Neural cell (in vitro differentiated cells): ENCODE measurements around the gene CMYA5.

ENCODE experiments used
- CTCF ChIP-seq: fragments of 450-650 bp; IDR thresholded peaks from 2 replicates; pipeline ENCODE4 v1.5.1; 2014; ENCODE audit warnings: antibody characterized with exemption, mild to moderate bottlenecking, moderate library complexity; ENCODE audit not compliant: poor library complexity, severe bottlenecking
- EZH2 ChIP-seq: fragments of 200-600, 300-800 bp; shearing (Covaris generic), sonication (generic); IDR thresholded peaks from 2 replicates; pipeline ENCODE4 v1.6.1; 2014; ENCODE audit warnings: antibody characterized with exemption, low read length, borderline replicate concordance, mild to moderate bottlenecking; ENCODE audit not compliant: insufficient read depth, poor library complexity, severe bottlenecking
- MXI1 ChIP-seq: fragments of 450-650 bp; conservative IDR thresholded peaks from 2 replicates; pipeline ENCODE4 v1.6.1; 2014; ENCODE audit warnings: antibody characterized with exemption, mild to moderate bottlenecking; ENCODE audit not compliant: poor library complexity, severe bottlenecking
- REST ChIP-seq: IDR thresholded peaks from 2 replicates; pipeline ENCODE4 v1.6.1; 2012; ENCODE audit warnings: borderline replicate concordance
- SMC3 ChIP-seq: fragments of 450-650 bp; conservative IDR thresholded peaks from 2 replicates; pipeline ENCODE4 v1.6.1; 2014; ENCODE audit warnings: antibody characterized with exemption, mild to moderate bottlenecking, moderate library complexity; ENCODE audit not compliant: poor library complexity

GRCh38 chr5:79759848-79760247, 70.2 kb downstream of the CMYA5 start:
- TF ChIP-seq CTCF (no peak), MXI1 (no peak), REST (no peak), SMC3 (no peak), EZH2 (no peak)
